HG03280 (cell line): ENCODE data around the gene MUC12.

Source experiments
- ATAC-seq: cut with Tn5 transposase; IDR thresholded peaks from one replicate; pipeline ENCODE4 v1.9.1; 2021; ENCODE audit warnings: mild to moderate bottlenecking, moderate library complexity; ENCODE audit not compliant: unreplicated experiment

The MUC12 gene

GRCh38 chr7:100952641-100953040, 16.7 kb upstream of the MUC12 start:
- ATAC-seq: no peak

DNA sequence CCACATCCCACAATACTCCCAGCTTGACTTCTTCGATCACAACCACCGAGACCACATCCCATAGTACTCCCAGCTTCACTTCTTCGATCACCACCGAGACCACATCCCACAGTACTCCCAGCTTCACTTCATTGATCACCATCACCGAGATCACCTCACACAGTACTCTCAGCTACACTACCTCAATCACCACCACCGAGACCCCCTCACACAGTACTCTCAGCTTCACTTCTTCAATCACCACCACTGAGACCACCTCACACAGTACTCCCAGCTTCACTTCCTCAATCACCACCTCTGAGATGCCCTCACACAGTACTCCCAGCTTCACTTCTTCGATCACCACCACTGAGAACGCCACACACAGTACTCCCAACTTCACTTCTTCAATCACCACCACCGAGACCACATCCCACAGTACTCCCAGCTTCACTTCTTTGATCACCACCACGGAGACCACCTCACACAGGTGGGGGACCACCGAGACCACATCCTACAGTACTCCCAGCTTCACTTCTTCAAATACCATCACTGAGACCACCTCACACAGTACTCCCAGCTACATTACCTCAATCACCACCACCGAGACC, 11.4 kb upstream of the MUC12 start:
- ATAC-seq: no peak

DNA sequence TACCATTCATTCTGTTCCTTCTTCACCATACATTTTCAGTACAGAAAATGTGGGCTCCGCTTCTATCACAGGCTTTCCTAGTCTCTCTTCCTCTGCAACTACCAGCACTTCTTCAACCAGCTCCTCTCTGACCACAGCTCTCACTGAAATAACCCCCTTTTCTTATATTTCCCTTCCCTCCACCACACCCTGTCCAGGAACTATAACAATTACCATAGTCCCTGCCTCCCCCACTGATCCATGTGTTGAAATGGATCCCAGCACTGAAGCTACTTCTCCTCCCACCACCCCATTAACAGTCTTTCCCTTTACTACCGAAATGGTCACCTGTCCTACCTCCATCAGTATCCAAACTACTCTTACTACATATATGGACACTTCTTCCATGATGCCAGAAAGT, 9.5 kb upstream of the MUC12 start:
- no peak for ATAC-seq

GRCh38 chr7:100962537-100962936, 6.8 kb upstream of the MUC12 start:
- ATAC-seq: no peak

DNA sequence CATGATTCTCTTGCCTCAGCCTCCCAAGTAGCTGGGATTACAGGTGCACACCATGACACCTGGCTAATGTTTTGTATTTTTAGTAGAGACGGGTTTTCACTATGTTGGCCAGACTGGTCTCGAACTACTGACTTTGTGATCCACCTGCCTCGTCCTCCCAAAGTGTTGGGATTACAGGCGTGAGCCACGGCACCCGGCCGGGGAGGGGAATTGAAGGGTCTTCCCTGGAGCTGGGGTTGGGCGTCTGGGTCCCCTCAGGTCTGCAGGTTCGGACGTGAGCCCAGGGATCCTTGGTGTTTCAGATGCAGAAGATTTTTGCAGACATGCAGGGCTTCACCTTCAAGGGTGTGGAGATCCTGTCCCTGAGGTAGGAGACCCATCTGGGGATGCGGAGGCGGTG, 6.0 kb upstream of the MUC12 start:
- no peak for ATAC-seq

GRCh38 chr7:100963874-100964273, 5.5 kb upstream of the MUC12 start:
- no peak for ATAC-seq

DNA sequence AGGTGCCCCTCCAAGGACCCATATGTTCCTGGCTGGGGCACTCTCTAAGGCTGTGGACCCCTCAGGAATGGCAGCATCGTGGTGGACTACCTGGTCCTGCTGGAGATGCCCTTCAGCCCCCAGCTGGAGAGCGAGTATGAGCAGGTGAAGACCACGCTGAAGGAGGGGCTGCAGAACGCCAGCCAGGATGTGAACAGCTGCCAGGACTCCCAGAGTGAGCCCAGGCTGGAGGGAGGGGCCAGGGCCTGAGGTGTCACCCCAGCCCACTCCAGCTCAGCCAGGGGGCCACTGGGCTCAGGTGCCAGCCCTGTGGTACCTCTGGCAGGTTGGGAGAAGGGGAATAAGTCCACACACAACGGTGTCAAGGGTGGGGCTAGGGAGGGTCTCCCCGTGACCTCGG, 4.7 kb upstream of the MUC12 start:
- no peak for ATAC-seq

GRCh38 chr7:100965045-100965722, 4.2 kb upstream of the MUC12 start:
- ATAC-seq: no peak

- peak; percentile 58 for ATAC-seq
Measured at GRCh38 chr7:100965723-100966541, 3.4 kb upstream of the MUC12 start.

DNA sequence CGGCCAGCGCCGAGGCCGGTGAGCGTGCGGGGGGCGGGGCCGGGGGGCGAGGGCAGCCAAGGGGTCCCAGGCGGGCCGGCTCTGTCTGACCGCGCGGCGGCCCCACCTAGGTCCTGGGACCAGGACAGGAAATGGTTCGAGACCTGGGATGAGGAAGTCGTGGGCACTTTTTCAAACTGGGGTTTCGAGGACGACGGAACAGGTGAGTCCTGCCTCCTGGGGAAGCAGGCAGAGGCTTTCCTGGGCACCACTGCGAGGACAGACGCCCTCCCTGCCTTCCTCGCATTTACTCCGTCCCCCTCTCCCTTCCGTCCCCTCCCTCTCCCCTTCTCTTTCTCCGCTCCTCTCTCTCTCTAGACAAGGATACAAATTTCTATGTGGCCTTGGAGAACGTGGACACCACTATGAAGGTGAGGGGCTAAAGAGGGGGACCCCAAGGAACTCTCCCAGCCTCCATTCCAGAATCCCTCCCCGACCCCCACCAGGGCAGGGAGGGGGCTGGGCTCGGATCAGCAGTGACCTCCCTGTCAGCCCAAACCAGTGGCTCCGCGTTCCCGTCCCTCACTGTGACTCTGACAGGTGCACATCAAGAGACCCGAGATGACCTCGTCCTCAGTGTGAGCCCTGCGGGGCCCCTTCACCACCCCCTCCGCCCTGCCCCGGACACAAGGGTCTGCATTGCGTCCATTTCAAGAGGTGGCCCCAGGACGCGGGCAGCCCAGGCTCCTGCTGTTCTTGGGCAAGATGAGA, 2.6 kb upstream of the MUC12 start:
- ATAC-seq: peak; percentile 24

DNA sequence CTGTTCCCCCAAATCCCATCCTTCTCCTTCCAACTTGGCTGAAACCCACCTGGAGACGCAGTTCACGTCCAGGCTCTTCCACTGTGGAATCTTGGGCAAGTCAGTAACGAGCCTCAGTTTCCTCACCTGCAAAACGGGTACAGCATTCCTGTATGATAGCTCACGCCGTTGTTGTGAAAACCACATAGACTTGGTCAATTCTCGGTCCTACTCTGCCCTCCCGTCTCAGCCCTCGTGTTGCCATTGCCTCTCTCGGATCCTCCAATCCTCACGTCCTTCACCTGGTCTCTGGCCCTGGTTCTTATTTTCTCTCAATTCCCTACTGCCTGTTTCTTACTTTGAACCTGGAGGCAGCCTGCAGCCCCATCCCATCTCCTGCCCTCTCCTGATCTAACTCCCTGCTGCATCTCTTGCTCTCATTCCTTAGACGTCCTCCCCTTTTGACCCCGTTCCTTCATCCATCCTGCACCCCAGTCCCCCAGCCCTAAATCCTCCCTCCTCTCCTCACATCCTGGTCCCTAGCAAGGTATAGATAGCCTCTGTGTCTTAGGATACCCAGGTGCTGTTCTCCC, 2.0 kb upstream of the MUC12 start:
- no peak for ATAC-seq

DNA sequence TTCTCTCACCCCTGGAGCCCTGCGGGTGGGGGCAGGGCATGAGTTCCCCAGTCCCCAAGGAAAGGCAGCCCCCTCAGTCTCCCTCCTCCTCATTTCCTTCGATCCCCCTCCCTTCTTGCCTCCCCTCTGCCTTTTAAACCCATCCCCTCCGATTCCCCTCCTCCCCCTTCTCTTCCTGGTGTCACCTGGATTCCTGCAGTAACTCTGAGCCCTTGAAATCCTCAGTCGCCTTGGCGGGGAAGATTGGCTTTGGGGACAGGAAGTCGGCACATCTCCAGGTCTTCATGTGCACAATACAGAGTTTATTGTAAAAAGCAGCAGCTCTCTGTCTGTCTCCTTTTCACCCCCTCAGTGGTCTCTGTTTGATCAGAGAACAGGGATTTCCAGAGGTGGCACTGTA, 1.3 kb upstream of the MUC12 start:
- ATAC-seq: no peak

GRCh38 chr7:100968650-100969049, 715 bp upstream of the MUC12 start:
- no peak for ATAC-seq

GRCh38 chr7:100971111-100972001, 2.0 kb downstream of the MUC12 start:
- ATAC-seq: no peak

GRCh38 chr7:100972002-100972347, 2.6 kb downstream of the MUC12 start:
- no peak for ATAC-seq

GRCh38 chr7:100974021-100974420, 4.7 kb downstream of the MUC12 start:
- no peak for ATAC-seq

DNA sequence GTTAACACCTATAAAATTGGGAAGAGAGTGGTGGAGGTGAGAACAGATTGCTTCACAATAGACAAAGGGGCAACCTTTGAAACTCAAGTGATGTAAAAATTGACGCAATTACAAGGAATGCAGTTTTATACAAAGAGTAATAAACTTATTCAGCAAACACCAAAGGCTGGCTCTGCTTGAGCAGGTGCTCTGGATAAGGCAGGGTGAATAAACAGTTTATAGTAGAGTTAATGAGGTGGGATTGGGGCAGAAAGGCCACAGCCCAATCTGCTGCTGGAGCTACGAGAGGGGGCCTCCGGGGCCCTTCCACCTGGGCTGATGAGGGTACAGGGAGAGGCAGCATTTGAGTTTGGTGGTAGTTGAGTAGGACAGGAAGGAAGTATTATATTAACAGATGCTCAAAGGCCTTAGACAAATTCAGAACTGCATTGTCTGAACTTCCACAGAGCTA, 6.0 kb downstream of the MUC12 start:
- no peak for ATAC-seq

GRCh38 chr7:100978300-100978699, 8.9 kb downstream of the MUC12 start:
- ATAC-seq: no peak

GRCh38 chr7:100983451-100984187, 14.3 kb downstream of the MUC12 start:
- no peak for ATAC-seq
